ENCODE results near the gene DMKN. TPM values are rescaled to one million over a fixed set of nuclear protein-coding genes. Genes with fewer than 3 reads are reported as not detected.

DMKN gene
- total RNA-seq, 6 donors from 2014 or later = 64.9 to 127 (median 101) TPM

GRCh38 chr19:35557539-35558399 lies 44.3 kb upstream of the DMKN start:
- ATAC-seq (ENCODE audit: low FRiP score in 2 of 2) = peak in 1 of 2 donors; percentile 64
- Histone ChIP-seq H3K27me3 (peaks cover 0 to 18% (median 7%) of the 10 kb centered on the region in 4 donors), H3K4me3 (peak overlapping the region in 3 of 4 donors; percentile 40 to 53 (median 45)), H3K27ac (no peak overlapping the region), H3K4me1 (peaks cover 5 to 14% (median 12%) of the 10 kb centered on the region in 4 donors), H3K36me3 (no peaks in the 10 kb centered on the region), H3K9me3 (no peaks in the 10 kb centered on the region)
- peak; percentile 55 to 93 for DNase-seq
- 6 to 7% methylated on average over 33 to 45 of the region's 60 CpGs for WGBS, 2 donors
- TF ChIP-seq EP300 (IDR thresholded peaks at IDR 0.05) (no peak), POLR2A (IDR thresholded peaks at IDR 0.05) (no peak), CTCF (IDR thresholded peaks at IDR 0.05) (no peak), POLR2AphosphoS5 (IDR thresholded peaks at IDR 0.05) (no peak)

GRCh38 chr19:35556846-35557538 lies 43.5 kb upstream of the DMKN start:
- Histone ChIP-seq H3K27me3 (peaks cover 0 to 18% (median 7%) of the 10 kb centered on the region in 4 donors), H3K9me3 (no peaks in the 10 kb centered on the region), H3K36me3 (no peaks in the 10 kb centered on the region), H3K4me1 (peaks cover 5 to 14% (median 12%) of the 10 kb centered on the region in 4 donors), H3K27ac (no peak overlapping the region), H3K4me3 (no peak overlapping the region)
- TF ChIP-seq POLR2AphosphoS5 (IDR thresholded peaks at IDR 0.05) = no peak
- TF ChIP-seq EP300 (IDR thresholded peaks at IDR 0.05) = no peak
- no peak for TF ChIP-seq CTCF (IDR thresholded peaks at IDR 0.05)
- DNase-seq (no peak), ATAC-seq (ENCODE audit: low FRiP score in 2 of 2) (no peak)
- 83 to 84% methylated on average over 16 of the region's 16 CpGs for WGBS, 2 donors

- no peak for ATAC-seq (ENCODE audit: low FRiP score in 2 of 2)
- Histone ChIP-seq H3K27ac (no peak overlapping the region), H3K9me3 (no peaks in the 10 kb centered on the region), H3K4me3 (no peak overlapping the region), H3K27me3 (peaks cover 0 to 18% (median 7%) of the 10 kb centered on the region in 4 donors), H3K36me3 (no peaks in the 10 kb centered on the region), H3K4me1 (peaks cover 5 to 14% (median 12%) of the 10 kb centered on the region in 4 donors)
- TF ChIP-seq POLR2A (IDR thresholded peaks at IDR 0.05) (no peak), EP300 (IDR thresholded peaks at IDR 0.05) (no peak), POLR2AphosphoS5 (IDR thresholded peaks at IDR 0.05) (no peak), CTCF (IDR thresholded peaks at IDR 0.05) (no peak)
- no peak for DNase-seq
- WGBS, 2 donors = 83 to 90% methylated on average over 9 of the region's 9 CpGs
These were observed 42.7 kb upstream of the DMKN start for GRCh38 chr19:35556025-35556590.

GRCh38 chr19:35555301-35556005 lies 42.0 kb upstream of the DMKN start:
- H3K27me3 ChIP-seq = peaks cover 0 to 15% (median 7%) of the 10 kb centered on the region in 4 donors
- peaks cover 0 to 5% (median 0%) of the 10 kb centered on the region in 4 donors for H3K36me3 ChIP-seq
- no peak overlapping the region for H3K27ac ChIP-seq
- H3K4me1 ChIP-seq = peaks cover 5 to 14% (median 12%) of the 10 kb centered on the region in 4 donors
- ATAC-seq (ENCODE audit: low FRiP score in 2 of 2) = no peak
- no peak for DNase-seq
- no peak overlapping the region for H3K4me3 ChIP-seq
- 44 to 79% methylated on average over 5 to 30 of the region's 30 CpGs for WGBS, 2 donors
- TF ChIP-seq EP300 (IDR thresholded peaks at IDR 0.05) (no peak), CTCF (IDR thresholded peaks at IDR 0.05) (no peak), POLR2AphosphoS5 (IDR thresholded peaks at IDR 0.05) (no peak), POLR2A (IDR thresholded peaks at IDR 0.05) (no peak)
- no peaks in the 10 kb centered on the region for H3K9me3 ChIP-seq
